HFF-Myc (cell line): ENCODE measurements around the gene SLC26A8.

ENCODE experiments used
- DNase-seq: peaks from one replicate; pipeline ENCODE4 v3.0.0-alpha.2; 2011; ENCODE audit warnings: low read depth; ENCODE audit errors: extremely low read depth
- H3K4me3 ChIP-seq: replicated peaks from 2 replicates; pipeline ENCODE4 v1.5.1; 2011; ENCODE audit warnings: low read depth, mild to moderate bottlenecking, control low read depth, low read length
- TF ChIP-seq, protein P1 (sequence below): IDR thresholded peaks from 2 replicates; pipeline ENCODE4 v1.5.1; 2012; ENCODE audit warnings: mild to moderate bottlenecking, low read depth, low read length, control low read depth; ENCODE audit errors: missing control alignments

The SLC26A8 gene

DNA sequence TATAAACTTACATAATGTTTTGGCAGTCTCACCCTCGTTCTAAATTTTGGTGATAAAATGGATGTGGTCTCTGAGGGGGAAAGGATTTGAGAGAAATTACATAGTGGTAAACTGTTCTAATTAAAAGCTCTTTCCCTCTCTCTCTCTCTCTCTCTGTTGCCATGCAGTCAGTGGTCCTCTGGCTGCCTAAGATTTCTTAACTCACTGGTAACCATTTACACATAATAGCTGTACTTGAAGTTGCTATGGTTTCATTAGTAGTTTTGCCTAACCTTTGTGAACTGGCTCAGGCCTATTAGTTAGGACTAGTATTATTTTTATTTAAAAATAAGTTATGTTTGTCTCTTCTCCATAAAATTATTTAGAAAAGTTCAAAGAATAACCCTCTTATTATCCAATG lies 45.1 kb upstream of the SLC26A8 start:
- DNase-seq: no peak
- no peak overlapping the region for H3K4me3 ChIP-seq
- TF ChIP-seq, protein P1, sequence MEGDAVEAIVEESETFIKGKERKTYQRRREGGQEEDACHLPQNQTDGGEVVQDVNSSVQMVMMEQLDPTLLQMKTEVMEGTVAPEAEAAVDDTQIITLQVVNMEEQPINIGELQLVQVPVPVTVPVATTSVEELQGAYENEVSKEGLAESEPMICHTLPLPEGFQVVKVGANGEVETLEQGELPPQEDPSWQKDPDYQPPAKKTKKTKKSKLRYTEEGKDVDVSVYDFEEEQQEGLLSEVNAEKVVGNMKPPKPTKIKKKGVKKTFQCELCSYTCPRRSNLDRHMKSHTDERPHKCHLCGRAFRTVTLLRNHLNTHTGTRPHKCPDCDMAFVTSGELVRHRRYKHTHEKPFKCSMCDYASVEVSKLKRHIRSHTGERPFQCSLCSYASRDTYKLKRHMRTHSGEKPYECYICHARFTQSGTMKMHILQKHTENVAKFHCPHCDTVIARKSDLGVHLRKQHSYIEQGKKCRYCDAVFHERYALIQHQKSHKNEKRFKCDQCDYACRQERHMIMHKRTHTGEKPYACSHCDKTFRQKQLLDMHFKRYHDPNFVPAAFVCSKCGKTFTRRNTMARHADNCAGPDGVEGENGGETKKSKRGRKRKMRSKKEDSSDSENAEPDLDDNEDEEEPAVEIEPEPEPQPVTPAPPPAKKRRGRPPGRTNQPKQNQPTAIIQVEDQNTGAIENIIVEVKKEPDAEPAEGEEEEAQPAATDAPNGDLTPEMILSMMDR: no peak

DNA sequence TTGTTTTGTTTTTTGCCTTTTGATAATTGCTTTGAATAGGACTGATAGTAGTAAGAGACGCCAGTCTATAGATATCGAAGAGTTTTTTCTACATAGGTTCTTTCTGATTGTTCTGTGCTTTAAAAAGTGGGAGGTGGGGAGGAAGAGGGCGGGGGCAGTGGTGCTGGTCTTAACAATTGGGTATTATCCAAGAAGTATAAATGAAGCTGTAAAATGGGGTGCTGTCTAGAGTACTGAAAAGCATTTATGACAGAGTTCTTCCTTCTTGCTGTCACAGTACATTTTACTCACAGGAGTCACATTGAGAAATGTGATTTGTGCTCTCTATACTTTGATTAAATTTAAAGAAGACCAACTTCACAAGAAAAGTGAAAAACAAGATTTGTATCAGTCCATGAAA lies 44.1 kb upstream of the SLC26A8 start:
- DNase-seq: no peak
- TF ChIP-seq, protein P1: no peak
- no peak overlapping the region for H3K4me3 ChIP-seq

DNA sequence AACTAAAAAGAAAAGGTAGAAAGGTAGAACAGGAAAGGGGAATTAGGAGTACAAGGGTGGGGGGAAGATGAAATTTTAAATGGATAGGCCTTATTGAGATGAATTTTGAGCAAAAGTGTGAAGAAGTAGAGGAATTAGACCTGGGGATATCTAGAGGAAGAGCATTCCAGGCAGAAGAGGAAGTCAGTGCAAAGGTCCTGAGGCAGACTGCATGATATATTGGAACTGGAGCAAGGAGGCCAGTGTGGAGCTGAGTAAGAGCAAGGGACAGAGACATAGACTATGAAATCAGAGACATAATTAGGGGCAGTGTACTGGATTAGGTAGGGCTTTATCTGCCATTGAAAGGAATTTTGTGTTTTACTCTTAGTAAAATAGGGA lies 43.6 kb upstream of the SLC26A8 start:
- TF ChIP-seq, protein P1: no peak
- DNase-seq: no peak
- no peak overlapping the region for H3K4me3 ChIP-seq

DNA sequence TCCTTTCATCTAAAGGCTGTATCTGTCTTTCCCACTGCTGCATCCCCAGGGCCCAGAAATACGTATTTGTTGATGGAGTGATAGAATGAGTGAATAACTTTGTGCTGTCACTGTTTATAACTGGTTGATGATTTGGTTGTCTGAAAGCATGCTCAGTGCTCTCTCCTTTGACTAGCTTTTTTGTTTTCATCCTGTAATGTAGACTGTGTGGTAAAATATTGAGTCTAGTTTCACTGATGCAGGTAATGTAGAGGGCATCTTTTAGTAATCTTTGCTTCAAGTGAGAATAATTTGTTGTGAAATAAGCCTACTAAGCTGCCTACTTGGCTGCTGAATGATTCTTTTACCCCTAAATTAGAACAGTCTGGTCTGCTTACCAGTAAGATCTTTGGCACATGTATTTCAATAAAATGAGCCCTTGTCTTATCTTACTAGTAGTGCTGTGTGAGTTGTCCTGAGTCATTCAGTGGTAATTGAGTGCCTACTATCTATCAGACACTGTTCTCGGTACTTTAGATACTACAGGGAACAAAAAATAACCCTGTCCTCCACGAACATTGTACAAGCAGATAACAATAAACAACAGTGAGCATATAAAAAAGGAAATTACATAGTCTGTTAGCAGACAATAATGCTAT lies 43.1 kb upstream of the SLC26A8 start:
- DNase-seq: no peak
- no peak overlapping the region for H3K4me3 ChIP-seq
- TF ChIP-seq, protein P1: no peak

DNA sequence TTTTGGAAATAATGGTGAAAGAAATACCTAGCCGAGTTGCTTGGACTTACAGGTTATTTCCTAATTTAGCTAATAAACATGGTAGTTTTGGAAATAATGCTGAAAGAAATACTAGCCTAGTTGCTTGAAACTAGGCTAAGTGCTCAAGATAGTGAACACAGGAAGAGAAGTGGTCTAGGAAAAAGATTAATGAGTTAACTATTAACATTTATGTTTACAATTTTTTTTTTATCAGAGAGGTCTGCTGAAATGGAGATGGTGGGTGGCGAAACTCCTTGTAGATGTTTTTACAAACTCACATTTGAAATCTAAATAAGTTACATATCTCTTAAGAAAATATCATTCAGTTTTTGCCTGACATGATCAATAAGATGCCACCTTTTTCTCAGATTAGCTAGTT lies 42.4 kb upstream of the SLC26A8 start:
- TF ChIP-seq, protein P1: no peak
- H3K4me3 ChIP-seq: no peak overlapping the region

DNA sequence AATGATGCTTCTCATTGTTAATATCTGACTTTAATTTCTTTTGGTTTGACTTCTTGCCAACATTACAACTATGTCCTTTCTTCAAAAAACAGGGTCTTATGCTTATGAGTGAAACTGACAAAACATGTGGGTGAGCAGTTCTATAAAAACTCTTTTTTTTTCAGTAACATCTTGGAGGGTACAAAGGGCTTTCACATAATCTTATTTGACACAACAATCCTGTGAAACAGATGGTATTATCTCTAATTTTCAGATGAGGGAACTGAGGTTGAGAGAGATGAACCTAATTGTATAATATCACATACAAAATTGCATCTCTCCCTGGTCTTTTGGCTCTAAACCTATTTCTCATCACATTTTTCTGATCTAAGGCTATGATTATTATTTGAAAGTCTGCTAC lies 41.5 kb upstream of the SLC26A8 start:
- TF ChIP-seq, protein P1: no peak
- no peak overlapping the region for H3K4me3 ChIP-seq
- no peak for DNase-seq

More for the DNA sequence above, 42.4 kb upstream of the SLC26A8 start:
- no peak for DNase-seq
